K562 (cell line): ENCODE data around the gene APP. TPM values are rescaled to one million over a fixed set of nuclear protein-coding genes. Genes with fewer than 3 reads are reported as not detected.

Experiments
- SNIP1 ChIP-seq: fragments of 450-650 bp; IDR thresholded peaks from 2 replicates; pipeline ENCODE4 v1.7.1; 2017; ENCODE audit warnings: low read depth, mild to moderate bottlenecking
- ZNF197 ChIP-seq: fragments of 200-800 bp; sonication (Bioruptor generic); IDR thresholded peaks from 2 replicates; pipeline ENCODE4 v1.6.1; 2016; ENCODE audit warnings: low read depth, missing genetic modification characterization, missing compliant biosample characterization
- ZNF644 ChIP-seq: fragments of 200-800 bp; sonication (Bioruptor generic); IDR thresholded peaks from 2 replicates; pipeline ENCODE4 v1.6.1; 2016; ENCODE audit warnings: low read depth, missing genetic modification characterization, missing compliant biosample characterization
- ZSCAN29 ChIP-seq: fragments of 450-650 bp; IDR thresholded peaks from 2 replicates; pipeline ENCODE4 v1.6.1; 2017
- polyA plus RNA-seq, 8 experiments: library from polyadenylated mRNA; depleted of rRNA in 4 of 8; stranded (reverse) in 5 of 8; unstranded in 3 of 8; fragments of >200 nt; fragmentation: Nextera tagmentation in 2 of 8; fragmentation: Illumina TruSeq in 1 of 8; extraction: Ambion mirVana in 2 of 8; extraction: Trizol in 1 of 8; gene quantifications; 2 replicates each; pipeline versions ENCODE4 v1.2.1 to v1.2.3, GENCODE V29; 2011 to 2014; ENCODE audit warnings: inconsistent platforms in 1 of 8, missing spikeins in 1 of 8
- total RNA-seq, 7 experiments: library from RNA; depleted of rRNA in 6 of 7; stranded (reverse); fragments of >200 nt in 6 of 7; fragmentation: Illumina TruSeq in 2 of 7; extraction: Trizol in 2 of 7; gene quantifications; 2 replicates each; pipeline versions ENCODE4 v1.2.1 to v1.2.3, GENCODE V29; 2011 to 2021; ENCODE audit warnings: low replicate concordance in 1 of 7
- TF ChIP-seq, protein P1 (sequence below): fragments of 450-650 bp; IDR thresholded peaks from 2 replicates; pipeline ENCODE4 v1.6.1; 2017; ENCODE audit warnings: antibody characterized with exemption
- TF ChIP-seq, protein P2 (sequence below): fragments of 200-600 bp; sonication (generic); IDR thresholded peaks from one replicate; pipeline ENCODE4 v1.6.1; 2012; ENCODE audit warnings: mild to moderate bottlenecking, low read depth, low read length, inconsistent platforms

APP gene
- total and polyA plus RNA-seq, 9 of the 15 experiments (the other 6 are each of a cell fraction or from before 2014, with no cell fraction given) = 0.01 to 1.5 (median 0.16) TPM; not detected in 5

DNA sequence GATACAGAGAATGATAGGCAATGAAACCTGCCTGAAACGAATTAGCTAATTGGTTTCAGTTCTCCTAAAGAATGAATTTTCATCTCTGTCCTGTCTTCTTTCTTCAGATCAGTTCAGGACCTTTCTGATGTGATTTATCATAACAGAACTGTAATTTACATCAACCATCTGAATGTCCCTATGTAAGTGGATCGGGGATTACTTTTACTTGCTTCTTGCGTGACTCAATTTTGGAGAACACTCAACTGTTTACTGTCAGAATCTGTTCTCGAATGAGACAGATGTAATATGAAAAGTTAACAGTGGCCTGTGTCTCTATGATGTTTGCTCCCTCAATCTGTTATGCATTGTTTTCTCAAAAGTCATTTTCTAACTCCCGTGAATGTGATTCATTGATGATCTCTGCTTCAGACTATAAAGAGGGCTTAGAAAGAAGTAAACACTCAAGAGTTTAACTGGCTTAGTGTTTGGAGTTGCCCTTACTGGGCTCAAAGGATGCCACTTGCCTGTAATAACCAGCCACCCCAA lies 324.8 kb downstream of the APP start (continued):
- no peak for TF ChIP-seq SNIP1
- TF ChIP-seq ZNF644 (tag) = no peak
- TF ChIP-seq, protein P1, sequence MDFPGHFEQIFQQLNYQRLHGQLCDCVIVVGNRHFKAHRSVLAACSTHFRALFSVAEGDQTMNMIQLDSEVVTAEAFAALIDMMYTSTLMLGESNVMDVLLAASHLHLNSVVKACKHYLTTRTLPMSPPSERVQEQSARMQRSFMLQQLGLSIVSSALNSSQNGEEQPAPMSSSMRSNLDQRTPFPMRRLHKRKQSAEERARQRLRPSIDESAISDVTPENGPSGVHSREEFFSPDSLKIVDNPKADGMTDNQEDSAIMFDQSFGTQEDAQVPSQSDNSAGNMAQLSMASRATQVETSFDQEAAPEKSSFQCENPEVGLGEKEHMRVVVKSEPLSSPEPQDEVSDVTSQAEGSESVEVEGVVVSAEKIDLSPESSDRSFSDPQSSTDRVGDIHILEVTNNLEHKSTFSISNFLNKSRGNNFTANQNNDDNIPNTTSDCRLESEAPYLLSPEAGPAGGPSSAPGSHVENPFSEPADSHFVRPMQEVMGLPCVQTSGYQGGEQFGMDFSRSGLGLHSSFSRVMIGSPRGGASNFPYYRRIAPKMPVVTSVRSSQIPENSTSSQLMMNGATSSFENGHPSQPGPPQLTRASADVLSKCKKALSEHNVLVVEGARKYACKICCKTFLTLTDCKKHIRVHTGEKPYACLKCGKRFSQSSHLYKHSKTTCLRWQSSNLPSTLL = no peak
- TF ChIP-seq, protein P2, sequence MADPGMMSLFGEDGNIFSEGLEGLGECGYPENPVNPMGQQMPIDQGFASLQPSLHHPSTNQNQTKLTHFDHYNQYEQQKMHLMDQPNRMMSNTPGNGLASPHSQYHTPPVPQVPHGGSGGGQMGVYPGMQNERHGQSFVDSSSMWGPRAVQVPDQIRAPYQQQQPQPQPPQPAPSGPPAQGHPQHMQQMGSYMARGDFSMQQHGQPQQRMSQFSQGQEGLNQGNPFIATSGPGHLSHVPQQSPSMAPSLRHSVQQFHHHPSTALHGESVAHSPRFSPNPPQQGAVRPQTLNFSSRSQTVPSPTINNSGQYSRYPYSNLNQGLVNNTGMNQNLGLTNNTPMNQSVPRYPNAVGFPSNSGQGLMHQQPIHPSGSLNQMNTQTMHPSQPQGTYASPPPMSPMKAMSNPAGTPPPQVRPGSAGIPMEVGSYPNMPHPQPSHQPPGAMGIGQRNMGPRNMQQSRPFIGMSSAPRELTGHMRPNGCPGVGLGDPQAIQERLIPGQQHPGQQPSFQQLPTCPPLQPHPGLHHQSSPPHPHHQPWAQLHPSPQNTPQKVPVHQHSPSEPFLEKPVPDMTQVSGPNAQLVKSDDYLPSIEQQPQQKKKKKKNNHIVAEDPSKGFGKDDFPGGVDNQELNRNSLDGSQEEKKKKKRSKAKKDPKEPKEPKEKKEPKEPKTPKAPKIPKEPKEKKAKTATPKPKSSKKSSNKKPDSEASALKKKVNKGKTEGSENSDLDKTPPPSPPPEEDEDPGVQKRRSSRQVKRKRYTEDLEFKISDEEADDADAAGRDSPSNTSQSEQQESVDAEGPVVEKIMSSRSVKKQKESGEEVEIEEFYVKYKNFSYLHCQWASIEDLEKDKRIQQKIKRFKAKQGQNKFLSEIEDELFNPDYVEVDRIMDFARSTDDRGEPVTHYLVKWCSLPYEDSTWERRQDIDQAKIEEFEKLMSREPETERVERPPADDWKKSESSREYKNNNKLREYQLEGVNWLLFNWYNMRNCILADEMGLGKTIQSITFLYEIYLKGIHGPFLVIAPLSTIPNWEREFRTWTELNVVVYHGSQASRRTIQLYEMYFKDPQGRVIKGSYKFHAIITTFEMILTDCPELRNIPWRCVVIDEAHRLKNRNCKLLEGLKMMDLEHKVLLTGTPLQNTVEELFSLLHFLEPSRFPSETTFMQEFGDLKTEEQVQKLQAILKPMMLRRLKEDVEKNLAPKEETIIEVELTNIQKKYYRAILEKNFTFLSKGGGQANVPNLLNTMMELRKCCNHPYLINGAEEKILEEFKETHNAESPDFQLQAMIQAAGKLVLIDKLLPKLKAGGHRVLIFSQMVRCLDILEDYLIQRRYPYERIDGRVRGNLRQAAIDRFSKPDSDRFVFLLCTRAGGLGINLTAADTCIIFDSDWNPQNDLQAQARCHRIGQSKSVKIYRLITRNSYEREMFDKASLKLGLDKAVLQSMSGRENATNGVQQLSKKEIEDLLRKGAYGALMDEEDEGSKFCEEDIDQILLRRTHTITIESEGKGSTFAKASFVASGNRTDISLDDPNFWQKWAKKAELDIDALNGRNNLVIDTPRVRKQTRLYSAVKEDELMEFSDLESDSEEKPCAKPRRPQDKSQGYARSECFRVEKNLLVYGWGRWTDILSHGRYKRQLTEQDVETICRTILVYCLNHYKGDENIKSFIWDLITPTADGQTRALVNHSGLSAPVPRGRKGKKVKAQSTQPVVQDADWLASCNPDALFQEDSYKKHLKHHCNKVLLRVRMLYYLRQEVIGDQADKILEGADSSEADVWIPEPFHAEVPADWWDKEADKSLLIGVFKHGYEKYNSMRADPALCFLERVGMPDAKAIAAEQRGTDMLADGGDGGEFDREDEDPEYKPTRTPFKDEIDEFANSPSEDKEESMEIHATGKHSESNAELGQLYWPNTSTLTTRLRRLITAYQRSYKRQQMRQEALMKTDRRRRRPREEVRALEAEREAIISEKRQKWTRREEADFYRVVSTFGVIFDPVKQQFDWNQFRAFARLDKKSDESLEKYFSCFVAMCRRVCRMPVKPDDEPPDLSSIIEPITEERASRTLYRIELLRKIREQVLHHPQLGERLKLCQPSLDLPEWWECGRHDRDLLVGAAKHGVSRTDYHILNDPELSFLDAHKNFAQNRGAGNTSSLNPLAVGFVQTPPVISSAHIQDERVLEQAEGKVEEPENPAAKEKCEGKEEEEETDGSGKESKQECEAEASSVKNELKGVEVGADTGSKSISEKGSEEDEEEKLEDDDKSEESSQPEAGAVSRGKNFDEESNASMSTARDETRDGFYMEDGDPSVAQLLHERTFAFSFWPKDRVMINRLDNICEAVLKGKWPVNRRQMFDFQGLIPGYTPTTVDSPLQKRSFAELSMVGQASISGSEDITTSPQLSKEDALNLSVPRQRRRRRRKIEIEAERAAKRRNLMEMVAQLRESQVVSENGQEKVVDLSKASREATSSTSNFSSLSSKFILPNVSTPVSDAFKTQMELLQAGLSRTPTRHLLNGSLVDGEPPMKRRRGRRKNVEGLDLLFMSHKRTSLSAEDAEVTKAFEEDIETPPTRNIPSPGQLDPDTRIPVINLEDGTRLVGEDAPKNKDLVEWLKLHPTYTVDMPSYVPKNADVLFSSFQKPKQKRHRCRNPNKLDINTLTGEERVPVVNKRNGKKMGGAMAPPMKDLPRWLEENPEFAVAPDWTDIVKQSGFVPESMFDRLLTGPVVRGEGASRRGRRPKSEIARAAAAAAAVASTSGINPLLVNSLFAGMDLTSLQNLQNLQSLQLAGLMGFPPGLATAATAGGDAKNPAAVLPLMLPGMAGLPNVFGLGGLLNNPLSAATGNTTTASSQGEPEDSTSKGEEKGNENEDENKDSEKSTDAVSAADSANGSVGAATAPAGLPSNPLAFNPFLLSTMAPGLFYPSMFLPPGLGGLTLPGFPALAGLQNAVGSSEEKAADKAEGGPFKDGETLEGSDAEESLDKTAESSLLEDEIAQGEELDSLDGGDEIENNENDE = no peak
- no peak for TF ChIP-seq ZNF197 (CRISPR knock-in tag)
- no peak for TF ChIP-seq ZSCAN29
